Measurements from ENCODE around the gene CDC45. TPM values are rescaled to one million over a fixed set of nuclear protein-coding genes. Genes with fewer than 3 reads are reported as not detected.

The CDC45 gene
- total RNA-seq, 4 donors from 2014 or later: 11.7 TPM; not detected in 3

GRCh38 chr22:19533049-19533626, 53.4 kb downstream of the CDC45 start:
- Histone ChIP-seq H3K36me3 (no peaks in the 10 kb centered on the region), H3K4me3 (no peak overlapping the region), H3K9me3 (no peaks in the 10 kb centered on the region), H3K4me1 (no peaks in the 10 kb centered on the region), H3K27ac (no peak overlapping the region), H3K27me3 (no peaks in the 10 kb centered on the region)
- no peak for TF ChIP-seq POLR2A (IDR thresholded peaks at IDR 0.05)
- TF ChIP-seq CTCF (IDR thresholded peaks at IDR 0.05): no peak
- no peak for DNase-seq
- intact Hi-C loops (cut with DNase I; ENCODE audit: low total_unique reads): no loop called here

GRCh38 chr22:19533857-19534256, 54.1 kb downstream of the CDC45 start:
- DNase-seq: no peak
- no peaks in the 10 kb centered on the region for H3K4me1 ChIP-seq
- intact Hi-C loops (cut with DNase I; ENCODE audit: low total_unique reads): no loop called here
- H3K4me3 ChIP-seq: no peak overlapping the region
- no peaks in the 10 kb centered on the region for H3K27me3 ChIP-seq
- no peaks in the 10 kb centered on the region for H3K36me3 ChIP-seq
- H3K27ac ChIP-seq: no peak overlapping the region
- no peaks in the 10 kb centered on the region for H3K9me3 ChIP-seq
- TF ChIP-seq POLR2A (IDR thresholded peaks at IDR 0.05) (no peak), CTCF (IDR thresholded peaks at IDR 0.05) (no peak)

GRCh38 chr22:19535001-19535400, 55.3 kb downstream of the CDC45 start:
- H3K4me1 ChIP-seq: no peaks in the 10 kb centered on the region
- intact Hi-C loops (cut with DNase I; ENCODE audit: low total_unique reads): no loop called here
- H3K27ac ChIP-seq: no peak overlapping the region
- H3K27me3 ChIP-seq: no peaks in the 10 kb centered on the region
- H3K36me3 ChIP-seq: no peaks in the 10 kb centered on the region
- H3K4me3 ChIP-seq: no peak overlapping the region
- no peak for DNase-seq
- no peaks in the 10 kb centered on the region for H3K9me3 ChIP-seq
- no peak for TF ChIP-seq CTCF (IDR thresholded peaks at IDR 0.05)
- no peak for TF ChIP-seq POLR2A (IDR thresholded peaks at IDR 0.05)

GRCh38 chr22:19536564-19536963, 56.8 kb downstream of the CDC45 start:
- no peak for DNase-seq

More at GRCh38 chr22:19536564-19536963, 56.8 kb downstream of the CDC45 start:
- TF ChIP-seq POLR2A (IDR thresholded peaks at IDR 0.05): no peak
- TF ChIP-seq CTCF (IDR thresholded peaks at IDR 0.05): no peak
- H3K4me3 ChIP-seq: no peak overlapping the region
- no peaks in the 10 kb centered on the region for H3K27me3 ChIP-seq
- no peaks in the 10 kb centered on the region for H3K4me1 ChIP-seq
- no peak overlapping the region for H3K27ac ChIP-seq
- no peaks in the 10 kb centered on the region for H3K36me3 ChIP-seq
- H3K9me3 ChIP-seq: no peaks in the 10 kb centered on the region
- intact Hi-C loops (cut with DNase I; ENCODE audit: low total_unique reads): no loop called here
